ENCODE measurements around the gene RALB. TPM values are rescaled to one million over a fixed set of nuclear protein-coding genes. Genes with fewer than 3 reads are reported as not detected.

RALB gene
- total RNA-seq, 1 donor from 2014 or later = 65.0 TPM

DNA sequence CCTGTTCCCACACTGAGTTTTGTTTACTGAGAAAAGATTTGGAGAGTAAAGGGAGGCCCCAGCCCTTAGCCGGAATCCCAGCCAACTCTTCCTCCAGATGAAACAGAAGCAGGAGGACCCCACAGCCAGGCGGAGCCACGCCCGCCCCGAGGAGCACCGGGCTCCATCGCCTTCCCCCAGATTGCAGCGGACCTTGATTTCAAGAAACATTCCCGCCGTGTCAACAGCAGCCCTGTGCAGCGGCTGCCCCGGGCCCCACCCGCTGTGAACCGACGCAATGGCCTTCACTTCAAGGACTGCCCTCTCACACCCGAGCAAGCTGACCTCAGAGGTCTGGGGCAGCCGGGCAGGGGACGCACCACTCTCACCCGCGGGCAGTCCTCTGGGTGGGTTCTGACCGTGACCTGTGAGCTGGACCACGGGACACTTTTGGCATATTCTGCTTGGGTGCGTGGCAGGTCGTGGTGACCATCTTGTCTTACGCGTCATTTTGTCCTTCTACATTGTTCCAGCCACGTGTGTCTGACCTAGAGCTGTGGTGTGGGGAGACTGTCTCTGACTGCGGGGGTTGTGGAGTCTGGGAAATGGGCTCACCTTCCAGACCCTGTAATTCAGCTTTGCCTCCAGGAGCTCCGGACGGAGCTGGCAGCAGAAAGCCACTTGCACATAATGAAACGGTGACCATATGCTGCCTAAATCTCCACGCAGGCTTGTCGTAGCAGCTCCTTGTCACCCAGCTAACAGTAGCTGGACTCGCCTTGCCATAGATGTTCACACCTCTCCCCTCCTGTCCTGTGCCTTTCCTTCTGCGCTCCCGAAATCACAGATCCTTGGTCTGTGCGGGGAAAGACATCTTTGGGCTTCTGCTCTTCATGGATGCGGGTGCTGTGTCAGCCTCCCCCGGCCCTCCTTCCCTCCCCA is 61.3 kb downstream of the RALB start:
- DNase-seq (ENCODE audit: low spot score) = no peak
- intact Hi-C loops (cut with micrococcal nuclease) = loop anchor here (1.0 to 2.0 kb wide), 4 partner anchors 91 to 203 kb away; partner anchors contain the start of gene TMEM185B
- no peaks in the 10 kb centered on the region for H3K36me3 Mint-ChIP-seq (ENCODE audit: low read depth)
- no peak overlapping the region for H3K27ac Mint-ChIP-seq
- H3K4me1 Mint-ChIP-seq (ENCODE audit: low read depth) = peaks cover 29% of the 10 kb centered on the region
- H3K9me3 Mint-ChIP-seq = no peaks in the 10 kb centered on the region
- peaks cover 2% of the 10 kb centered on the region for H3K27me3 Mint-ChIP-seq (ENCODE audit: low read depth)
- H3K4me3 Mint-ChIP-seq (ENCODE audit: low read depth) = peak overlapping the region; percentile 67

DNA sequence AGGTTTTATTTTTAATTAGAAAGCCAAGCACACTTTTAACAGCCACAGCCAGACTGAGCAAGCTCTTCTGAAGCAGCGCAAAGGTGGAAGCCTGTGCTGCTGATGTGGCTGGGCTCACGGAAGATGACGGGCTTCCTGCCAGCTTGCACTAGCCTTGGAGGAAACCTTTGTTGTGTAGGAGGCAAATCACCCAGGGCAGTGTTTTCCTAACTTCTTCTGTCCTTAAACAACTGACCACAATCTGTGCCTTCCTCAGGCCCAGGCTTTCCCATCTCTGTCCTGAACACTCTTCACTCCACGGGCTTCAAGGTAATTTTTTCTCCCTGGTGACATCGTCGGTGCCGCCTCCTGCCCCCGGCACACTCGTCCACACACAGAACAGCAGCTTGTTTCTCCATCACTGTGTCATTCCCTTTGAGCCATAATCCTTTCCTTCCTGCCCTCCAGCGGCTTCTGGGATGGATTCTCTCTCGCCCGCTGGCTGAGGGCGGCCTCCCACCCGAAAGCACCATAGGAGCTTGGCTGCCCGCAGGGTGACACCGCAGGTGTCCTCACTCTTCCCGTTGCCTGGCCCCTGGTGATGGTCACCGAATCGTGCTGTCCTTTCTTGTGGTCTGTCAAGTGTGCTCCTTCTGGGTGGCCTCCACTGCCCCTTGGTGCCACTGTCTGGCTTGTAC is 62.2 kb downstream of the RALB start:
- H3K9me3 Mint-ChIP-seq = no peaks in the 10 kb centered on the region
- intact Hi-C loops (cut with micrococcal nuclease) = no loop called here
- H3K4me3 Mint-ChIP-seq (ENCODE audit: low read depth) = peak overlapping the region; percentile 14
- DNase-seq (ENCODE audit: low spot score) = no peak
- H3K27ac Mint-ChIP-seq = peak overlapping the region; percentile 47
- H3K27me3 Mint-ChIP-seq (ENCODE audit: low read depth) = peaks cover 3% of the 10 kb centered on the region
- peaks cover 29% of the 10 kb centered on the region for H3K4me1 Mint-ChIP-seq (ENCODE audit: low read depth)
- no peaks in the 10 kb centered on the region for H3K36me3 Mint-ChIP-seq (ENCODE audit: low read depth)

- Mint-ChIP-seq H3K4me1 (ENCODE audit: low read depth) (peaks cover 25% of the 10 kb centered on the region), H3K36me3 (ENCODE audit: low read depth) (no peaks in the 10 kb centered on the region), H3K9me3 (no peaks in the 10 kb centered on the region), H3K27ac (no peak overlapping the region), H3K27me3 (ENCODE audit: low read depth) (peaks cover 3% of the 10 kb centered on the region), H3K4me3 (ENCODE audit: low read depth) (peak overlapping the region; percentile 14)
- intact Hi-C loops (cut with micrococcal nuclease) = no loop called here
- DNase-seq (ENCODE audit: low spot score) = no peak
Observed at GRCh38 chr2:120315367-120316033, 62.8 kb downstream of the RALB start.

GRCh38 chr2:120316071-120316470 is 63.4 kb downstream of the RALB start:
- no peak overlapping the region for H3K4me3 Mint-ChIP-seq (ENCODE audit: low read depth)
- H3K27ac Mint-ChIP-seq = no peak overlapping the region
- no peak for DNase-seq (ENCODE audit: low spot score)
- intact Hi-C loops (cut with micrococcal nuclease) = no loop called here
- peaks cover 3% of the 10 kb centered on the region for H3K27me3 Mint-ChIP-seq (ENCODE audit: low read depth)
- no peaks in the 10 kb centered on the region for H3K36me3 Mint-ChIP-seq (ENCODE audit: low read depth)
- H3K4me1 Mint-ChIP-seq (ENCODE audit: low read depth) = peaks cover 25% of the 10 kb centered on the region
- H3K9me3 Mint-ChIP-seq = no peaks in the 10 kb centered on the region

DNA sequence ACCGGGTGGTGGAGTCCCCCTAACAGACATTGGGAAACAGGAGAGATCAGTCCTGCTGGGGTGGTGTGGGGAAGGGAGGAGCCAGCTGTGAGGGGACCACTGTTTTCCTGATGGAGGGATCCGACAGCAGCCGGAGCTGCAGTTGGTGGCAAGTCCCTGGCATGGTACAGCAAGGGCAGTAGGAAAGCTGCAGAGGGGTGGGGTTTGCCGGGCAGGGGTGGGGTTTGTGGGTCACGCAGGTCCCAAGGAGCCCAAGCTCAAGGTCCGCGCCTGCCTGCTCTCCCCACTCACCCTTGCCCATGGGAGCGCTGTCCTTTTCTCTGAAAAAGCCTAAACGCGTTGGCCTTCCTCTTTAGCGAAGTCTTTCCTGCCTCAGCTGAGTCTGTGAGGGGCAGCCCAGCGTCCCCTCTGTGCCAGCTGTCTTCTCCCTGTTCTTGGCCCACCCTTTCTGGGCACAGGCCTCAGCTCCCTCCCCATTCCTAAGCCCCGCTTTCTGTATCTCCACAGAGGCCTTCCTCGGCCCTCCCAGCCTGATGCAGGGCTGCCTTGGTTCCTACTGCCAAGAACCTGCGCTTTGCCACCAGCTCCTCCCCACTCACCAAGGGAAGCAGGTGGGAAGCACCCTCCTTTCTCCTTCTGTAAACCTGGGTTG is 64.0 kb downstream of the RALB start:
- H3K9me3 Mint-ChIP-seq = no peaks in the 10 kb centered on the region
- no peaks in the 10 kb centered on the region for H3K36me3 Mint-ChIP-seq (ENCODE audit: low read depth)
- intact Hi-C loops (cut with micrococcal nuclease) = no loop called here
- H3K4me3 Mint-ChIP-seq (ENCODE audit: low read depth) = no peak overlapping the region
- H3K27me3 Mint-ChIP-seq (ENCODE audit: low read depth) = peaks cover 3% of the 10 kb centered on the region
- peaks cover 25% of the 10 kb centered on the region for H3K4me1 Mint-ChIP-seq (ENCODE audit: low read depth)
- DNase-seq (ENCODE audit: low spot score) = no peak
- peak overlapping the region; percentile 28 for H3K27ac Mint-ChIP-seq

GRCh38 chr2:120317180-120317533 is 64.5 kb downstream of the RALB start:
- Mint-ChIP-seq H3K4me1 (ENCODE audit: low read depth) (peaks cover 23% of the 10 kb centered on the region), H3K27me3 (ENCODE audit: low read depth) (peaks cover 3% of the 10 kb centered on the region), H3K27ac (peak overlapping the region; percentile 28), H3K36me3 (ENCODE audit: low read depth) (no peaks in the 10 kb centered on the region), H3K4me3 (ENCODE audit: low read depth) (no peak overlapping the region), H3K9me3 (no peaks in the 10 kb centered on the region)
- DNase-seq (ENCODE audit: low spot score) = no peak
- intact Hi-C loops (cut with micrococcal nuclease) = no loop called here

GRCh38 chr2:120317916-120318315 is 65.3 kb downstream of the RALB start:
- DNase-seq (ENCODE audit: low spot score) = no peak
- intact Hi-C loops (cut with micrococcal nuclease) = no loop called here
- Mint-ChIP-seq H3K4me1 (ENCODE audit: low read depth) (peaks cover 16% of the 10 kb centered on the region), H3K27me3 (ENCODE audit: low read depth) (peaks cover 3% of the 10 kb centered on the region), H3K4me3 (ENCODE audit: low read depth) (no peak overlapping the region), H3K9me3 (no peaks in the 10 kb centered on the region), H3K27ac (no peak overlapping the region), H3K36me3 (ENCODE audit: low read depth) (no peaks in the 10 kb centered on the region)

DNA sequence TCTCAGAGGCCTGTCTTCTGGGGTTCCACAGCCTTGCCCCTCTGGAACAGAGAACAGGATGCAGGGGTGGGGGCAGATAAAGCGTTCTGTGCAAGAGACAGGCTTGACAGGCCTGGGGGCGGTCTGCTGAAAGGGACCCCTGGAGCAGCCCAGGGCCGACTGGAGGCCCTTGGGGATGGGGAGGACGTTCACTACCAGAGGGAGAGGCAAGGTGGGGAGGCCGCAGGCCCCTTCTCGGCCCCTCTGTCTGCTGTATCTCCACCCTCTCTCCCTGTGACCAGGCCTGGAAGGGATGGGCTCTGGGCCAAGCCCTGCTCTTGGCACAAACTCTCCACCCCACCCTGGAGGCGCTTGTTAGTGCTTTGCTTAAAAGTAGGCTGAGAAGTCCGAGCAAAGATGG is 66.0 kb downstream of the RALB start:
- H3K27ac Mint-ChIP-seq = no peak overlapping the region

DNA sequence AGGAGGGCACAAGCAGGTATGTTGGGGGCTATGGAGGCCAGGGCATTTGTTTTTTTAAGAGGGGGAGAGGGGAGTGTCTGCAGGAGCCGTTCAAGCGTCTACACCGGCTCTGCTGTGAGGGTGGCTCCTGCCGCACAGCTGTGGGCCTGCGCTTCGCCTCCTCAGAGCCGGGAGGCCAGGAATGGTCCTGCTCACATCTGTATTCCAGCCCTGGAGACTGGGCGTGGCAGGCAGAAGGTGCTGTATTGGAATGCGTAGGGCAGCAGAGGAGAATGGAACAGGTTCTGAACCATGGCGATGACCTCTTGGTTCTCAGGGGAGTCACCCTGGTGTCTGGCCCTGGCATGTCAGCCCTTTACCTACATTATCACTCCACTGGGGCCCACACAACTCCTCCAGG is 66.5 kb downstream of the RALB start:
- DNase-seq (ENCODE audit: low spot score) = no peak
- Mint-ChIP-seq H3K4me1 (ENCODE audit: low read depth) (peaks cover 8% of the 10 kb centered on the region), H3K27ac (no peak overlapping the region), H3K9me3 (no peaks in the 10 kb centered on the region), H3K27me3 (ENCODE audit: low read depth) (peaks cover 3% of the 10 kb centered on the region), H3K4me3 (ENCODE audit: low read depth) (no peak overlapping the region), H3K36me3 (ENCODE audit: low read depth) (no peaks in the 10 kb centered on the region)
- intact Hi-C loops (cut with micrococcal nuclease) = no loop called here

More for the DNA sequence above, 66.0 kb downstream of the RALB start:
- peaks cover 10% of the 10 kb centered on the region for H3K4me1 Mint-ChIP-seq (ENCODE audit: low read depth)
- intact Hi-C loops (cut with micrococcal nuclease) = no loop called here
- no peak for DNase-seq (ENCODE audit: low spot score)
- no peaks in the 10 kb centered on the region for H3K9me3 Mint-ChIP-seq
- H3K36me3 Mint-ChIP-seq (ENCODE audit: low read depth) = no peaks in the 10 kb centered on the region
- H3K27me3 Mint-ChIP-seq (ENCODE audit: low read depth) = peaks cover 3% of the 10 kb centered on the region
- no peak overlapping the region for H3K4me3 Mint-ChIP-seq (ENCODE audit: low read depth)

DNA sequence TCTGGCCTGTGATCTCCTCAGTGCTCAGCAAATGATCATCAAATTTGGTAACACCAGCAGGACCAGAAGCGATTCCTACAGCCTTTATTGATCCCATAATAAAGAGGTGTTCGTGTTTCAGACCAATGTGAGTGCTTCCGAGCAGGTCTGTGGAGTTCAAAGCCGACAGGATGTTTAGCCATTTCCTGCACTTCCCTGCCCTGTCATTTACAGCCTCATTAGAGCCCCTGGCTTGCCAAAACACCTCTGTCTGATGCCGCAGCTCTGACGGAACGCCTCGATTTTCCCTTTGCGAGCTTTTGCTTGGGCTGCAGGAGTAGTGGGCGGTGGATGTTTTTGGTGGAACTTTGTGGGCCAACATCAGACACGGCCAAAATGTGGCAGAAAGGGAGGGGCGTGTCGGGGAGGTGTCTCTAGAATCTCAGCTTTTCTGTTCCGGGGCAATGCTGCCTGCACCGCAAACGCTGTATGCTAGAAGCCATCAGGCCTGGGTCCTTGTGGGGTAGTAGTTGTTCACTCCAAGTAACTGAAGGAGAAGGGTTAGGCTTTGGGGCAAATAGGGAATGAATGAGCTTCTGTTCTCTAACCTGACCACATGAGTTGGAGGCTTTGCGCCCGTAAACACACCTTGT is 67.2 kb downstream of the RALB start:
- H3K36me3 Mint-ChIP-seq (ENCODE audit: low read depth) = no peaks in the 10 kb centered on the region
- H3K9me3 Mint-ChIP-seq = no peaks in the 10 kb centered on the region
- DNase-seq (ENCODE audit: low spot score) = no peak
- peaks cover 3% of the 10 kb centered on the region for H3K27me3 Mint-ChIP-seq (ENCODE audit: low read depth)
- H3K4me3 Mint-ChIP-seq (ENCODE audit: low read depth) = no peak overlapping the region
- intact Hi-C loops (cut with micrococcal nuclease) = no loop called here
- H3K4me1 Mint-ChIP-seq (ENCODE audit: low read depth) = peaks cover 4% of the 10 kb centered on the region
- no peak overlapping the region for H3K27ac Mint-ChIP-seq

DNA sequence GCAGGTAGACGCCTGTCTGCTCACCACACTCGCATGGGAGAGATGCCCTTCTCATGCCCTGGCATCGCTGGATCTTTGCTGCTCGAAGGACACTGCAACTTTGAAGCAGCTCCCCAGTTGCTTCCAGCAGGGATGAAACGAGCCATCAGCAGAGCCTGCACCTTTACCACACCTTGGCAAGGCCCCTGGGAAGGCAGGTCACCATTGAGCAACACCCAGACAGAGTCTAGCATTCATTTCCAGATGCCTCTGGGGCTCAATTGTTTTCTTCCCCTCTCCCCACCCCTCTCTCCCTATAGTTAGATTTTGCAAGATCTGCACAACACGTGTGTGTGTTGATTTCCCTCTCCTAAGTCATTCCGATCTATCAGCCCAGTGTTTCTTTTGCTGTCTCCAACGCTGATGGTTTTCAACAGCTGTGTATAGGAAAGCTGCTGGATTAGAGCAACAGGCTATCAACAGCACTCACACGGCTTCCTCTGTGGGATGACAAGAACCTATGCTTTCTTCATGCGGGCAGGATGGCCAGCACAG is 67.7 kb downstream of the RALB start:
- H3K9me3 Mint-ChIP-seq = no peaks in the 10 kb centered on the region
- H3K36me3 Mint-ChIP-seq (ENCODE audit: low read depth) = no peaks in the 10 kb centered on the region
- no peaks in the 10 kb centered on the region for H3K4me1 Mint-ChIP-seq (ENCODE audit: low read depth)
- intact Hi-C loops (cut with micrococcal nuclease) = no loop called here
- no peak overlapping the region for H3K27ac Mint-ChIP-seq
- no peak overlapping the region for H3K4me3 Mint-ChIP-seq (ENCODE audit: low read depth)
- no peak for DNase-seq (ENCODE audit: low spot score)
- peaks cover 3% of the 10 kb centered on the region for H3K27me3 Mint-ChIP-seq (ENCODE audit: low read depth)
